NK-92 treated with Interleukin-12 subunit alpha and Interleukin-12 subunit beta, amount 100 ng/mL, for 24 hours (cell line): ENCODE data around the gene PLA2G2C.

Experiments used
- DNase-seq: peaks from one replicate; lab custom pipeline; 2025; lab: John Stamatoyannopoulos, UW

PLA2G2C gene

DNA sequence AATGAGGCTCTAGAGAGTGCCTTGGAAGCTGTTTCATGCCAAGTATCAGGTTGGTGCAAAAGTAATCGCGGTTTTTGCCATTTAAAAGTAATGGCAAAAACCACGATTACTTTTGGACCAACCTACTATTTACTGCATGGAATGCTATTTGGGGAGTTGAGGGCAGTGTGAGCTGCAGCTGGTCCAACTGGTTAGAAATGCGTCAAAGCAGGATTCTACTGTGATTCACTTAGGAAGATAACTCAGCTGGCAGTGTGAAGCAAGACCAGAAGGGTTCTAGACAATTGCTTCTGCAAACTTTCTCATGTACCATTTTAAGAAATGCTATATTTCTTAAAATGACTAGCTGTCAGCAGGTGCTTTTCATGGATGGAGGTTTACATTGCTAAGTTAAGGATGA, 21.2 kb upstream of the PLA2G2C start:
- no peak for DNase-seq

DNA sequence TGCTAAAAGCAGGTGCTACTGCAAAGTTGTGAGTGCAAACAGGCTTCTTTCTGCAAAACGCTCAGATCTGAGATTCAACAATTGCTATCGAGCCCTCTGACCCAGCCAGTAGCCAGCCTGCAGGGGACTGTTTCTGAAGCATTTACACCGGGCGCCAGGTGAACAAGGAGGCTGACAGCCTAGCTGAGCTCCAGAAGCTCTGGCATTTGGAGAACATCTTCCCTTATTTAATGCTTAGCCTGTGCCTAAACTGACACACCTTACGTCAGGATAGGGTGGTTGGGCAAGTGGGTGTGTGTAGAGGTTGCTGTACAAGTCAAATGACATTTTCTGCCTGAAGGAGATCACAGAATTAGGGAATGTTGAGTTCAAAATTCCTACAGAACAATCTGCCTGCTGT, 15.8 kb upstream of the PLA2G2C start:
- DNase-seq = no peak

DNA sequence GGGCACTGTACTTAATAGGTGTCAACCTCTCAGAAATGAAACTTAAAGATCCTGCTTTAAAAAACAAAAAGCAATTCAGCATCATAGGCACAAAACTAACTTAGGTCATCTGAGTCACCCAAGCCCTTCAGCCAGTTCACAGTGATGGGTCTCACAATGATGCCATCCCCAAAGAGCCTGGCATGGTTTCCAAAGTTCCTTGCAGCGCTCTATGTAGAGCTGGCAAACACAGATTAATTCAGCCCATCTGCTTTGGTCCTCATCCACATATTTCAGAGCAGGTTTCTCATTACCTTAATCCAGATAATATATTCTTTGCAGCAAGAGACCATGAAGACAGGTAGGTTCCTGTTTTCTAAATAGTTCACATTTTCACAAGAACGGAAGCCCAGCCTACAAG, 14.6 kb upstream of the PLA2G2C start:
- DNase-seq = no peak

DNA sequence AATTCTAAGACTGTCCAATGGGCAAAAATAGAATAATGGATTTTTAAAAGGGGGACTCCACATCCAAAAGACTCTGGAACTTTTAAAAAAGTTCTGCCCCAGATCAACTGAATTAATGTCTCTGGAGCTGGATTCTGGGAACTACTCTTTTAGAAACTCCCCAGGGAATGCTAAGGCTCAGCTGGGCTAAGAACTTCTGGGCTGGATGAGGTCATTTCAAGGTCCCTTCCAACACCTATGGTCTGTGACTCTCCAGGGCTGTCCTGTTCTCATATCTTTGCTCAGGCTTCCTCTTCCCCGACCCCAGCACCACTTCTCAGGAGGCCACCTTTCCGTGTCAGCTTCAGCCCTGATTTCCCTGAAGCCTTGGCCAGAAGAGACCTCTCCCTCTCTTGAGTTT, 13.5 kb upstream of the PLA2G2C start:
- no peak for DNase-seq

DNA sequence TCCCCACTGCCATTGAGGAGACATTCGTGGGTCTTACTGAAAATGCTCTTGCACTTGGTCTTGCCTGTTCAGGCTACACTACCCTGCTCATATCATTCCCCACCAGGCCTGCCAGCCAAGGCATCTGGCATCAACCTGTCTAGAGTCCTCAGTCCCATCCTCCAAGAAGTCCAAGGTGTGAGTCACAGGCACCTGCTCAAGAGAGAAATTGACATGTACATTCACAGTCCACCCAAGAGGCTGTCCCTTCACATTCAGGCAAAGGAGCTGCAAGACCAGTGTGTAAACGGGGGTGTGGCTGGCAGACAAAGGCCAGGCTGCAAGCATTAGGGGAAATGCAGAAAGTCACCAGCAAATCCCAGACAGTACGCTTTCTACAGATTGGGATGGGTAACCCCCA, 13.1 kb upstream of the PLA2G2C start:
- DNase-seq = no peak

DNA sequence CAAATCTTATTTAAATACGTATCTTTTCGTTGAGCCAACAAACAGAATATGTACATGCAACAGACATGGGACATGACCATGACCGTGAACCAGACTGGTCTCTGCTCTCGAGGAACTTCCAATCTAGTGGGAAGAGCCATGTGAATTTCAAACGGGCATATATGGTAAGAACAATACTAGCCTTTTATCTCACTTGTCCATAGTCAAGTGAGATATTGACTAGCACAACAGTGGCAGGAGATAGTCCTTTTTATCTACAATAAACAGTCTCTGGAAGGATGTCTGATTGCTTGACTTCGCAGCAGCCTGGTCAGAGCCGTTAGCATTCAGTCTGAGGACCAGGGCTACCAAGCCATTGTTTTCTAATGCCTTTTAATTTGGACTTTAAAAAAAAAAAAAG, 12.6 kb upstream of the PLA2G2C start:
- no peak for DNase-seq

DNA sequence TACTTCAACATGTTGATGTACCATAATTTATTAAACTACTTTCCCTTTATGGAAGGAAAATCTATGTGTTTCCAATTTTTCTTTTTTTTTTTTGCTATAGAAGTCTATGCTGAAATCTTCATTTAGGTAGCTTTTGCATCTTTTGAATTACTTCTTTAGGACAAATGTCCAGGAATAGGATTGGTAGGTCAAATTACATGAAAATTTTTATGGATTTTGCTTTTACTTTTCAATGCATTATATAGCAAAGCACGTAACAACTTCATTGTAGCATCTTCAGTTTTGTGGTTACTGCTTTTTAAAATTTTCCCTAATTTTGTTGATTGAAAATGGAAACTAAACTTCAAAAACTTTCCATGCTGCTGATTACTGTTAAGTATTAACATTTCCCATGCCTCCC, 12.0 kb upstream of the PLA2G2C start:
- DNase-seq = no peak

DNA sequence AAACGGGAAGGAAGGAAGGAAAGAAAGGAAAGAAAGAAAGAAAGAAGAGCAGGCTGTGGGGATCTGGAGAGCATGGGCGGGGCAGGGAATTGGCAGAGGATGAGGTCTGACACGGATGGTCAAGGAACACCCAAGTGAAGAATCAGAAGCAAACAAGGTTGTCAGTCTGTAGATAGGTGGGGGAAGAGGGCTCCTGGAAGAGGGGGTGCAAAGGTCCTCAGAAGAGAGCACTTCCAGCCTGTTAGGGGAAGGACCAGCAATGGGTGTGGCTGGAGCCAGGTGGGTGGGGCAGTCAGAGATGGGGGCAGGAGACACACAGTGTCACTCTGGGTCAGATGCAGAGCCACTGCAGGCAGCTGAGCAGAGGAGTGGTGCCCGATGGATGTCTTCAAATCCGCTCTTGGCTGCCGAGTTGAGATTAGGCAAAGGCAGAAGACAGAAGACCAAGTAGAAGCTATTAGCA, 11.0 kb upstream of the PLA2G2C start:
- DNase-seq = no peak

DNA sequence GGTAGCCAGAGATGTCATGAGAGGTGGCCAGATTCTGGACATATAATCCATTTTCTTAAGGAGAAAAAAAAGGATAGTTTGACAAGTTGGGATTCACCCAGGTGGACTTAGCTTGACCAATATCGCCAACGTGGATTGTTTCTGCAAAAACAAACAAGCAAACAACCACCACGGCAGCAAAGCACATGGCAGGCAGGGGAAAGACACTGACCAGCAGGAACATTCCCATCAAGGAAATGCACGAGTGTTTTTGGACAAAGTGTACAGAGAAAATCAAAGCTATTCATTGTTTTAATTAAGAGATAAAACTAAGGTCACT, 9.1 kb upstream of the PLA2G2C start:
- DNase-seq = no peak

DNA sequence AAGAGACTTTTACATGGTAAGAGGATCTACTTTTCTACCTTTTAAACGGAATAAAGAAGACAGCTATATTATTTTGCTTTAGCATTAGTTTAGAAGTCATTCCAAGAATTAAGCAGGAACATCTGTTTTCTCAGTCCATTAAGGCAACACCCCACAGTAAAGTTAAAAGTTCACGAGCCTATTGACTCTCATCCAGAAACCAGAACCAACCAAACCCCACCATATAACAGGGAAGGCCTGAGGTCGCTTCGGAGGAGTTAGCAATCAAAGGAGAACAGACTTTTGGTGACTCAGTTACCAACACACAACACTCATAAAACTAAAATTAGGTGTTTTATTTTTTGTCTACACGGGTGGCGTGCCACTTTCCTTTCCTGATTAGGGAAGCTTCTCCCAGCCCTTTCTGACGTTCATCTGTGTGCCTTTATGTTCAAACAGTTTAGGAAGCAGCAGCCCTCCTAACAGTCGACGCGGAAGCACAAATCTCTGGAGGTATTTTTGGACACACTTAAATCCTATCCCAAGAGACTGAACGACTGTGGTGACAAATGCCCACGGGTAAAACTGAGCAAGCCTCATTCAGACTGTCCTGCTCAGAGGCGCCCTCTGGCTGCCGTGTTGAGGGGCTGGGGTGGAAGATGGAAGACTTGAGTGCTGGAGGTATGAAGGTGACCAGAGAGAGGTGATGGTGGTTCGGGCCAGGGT, 8.6 kb upstream of the PLA2G2C start:
- peak; percentile 41 for DNase-seq

DNA sequence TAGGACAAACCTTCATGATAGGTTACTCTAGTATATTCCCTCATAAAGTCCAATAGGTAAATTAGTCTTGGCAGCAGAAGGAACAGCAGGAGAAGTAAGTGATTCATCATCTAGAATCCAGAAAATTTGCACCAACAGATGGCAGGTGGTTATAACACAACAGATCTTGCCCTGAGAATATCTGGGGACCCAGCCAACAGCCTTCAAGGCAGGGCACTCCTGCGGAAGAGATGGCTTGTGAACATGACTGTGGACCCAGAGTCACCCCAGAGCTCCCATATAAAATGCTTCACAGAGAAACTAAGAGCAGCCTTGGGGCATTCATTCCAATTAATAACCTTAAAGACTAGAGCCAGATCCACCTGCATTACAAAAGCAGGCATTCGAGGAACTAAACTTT, 7.9 kb upstream of the PLA2G2C start:
- DNase-seq = no peak

DNA sequence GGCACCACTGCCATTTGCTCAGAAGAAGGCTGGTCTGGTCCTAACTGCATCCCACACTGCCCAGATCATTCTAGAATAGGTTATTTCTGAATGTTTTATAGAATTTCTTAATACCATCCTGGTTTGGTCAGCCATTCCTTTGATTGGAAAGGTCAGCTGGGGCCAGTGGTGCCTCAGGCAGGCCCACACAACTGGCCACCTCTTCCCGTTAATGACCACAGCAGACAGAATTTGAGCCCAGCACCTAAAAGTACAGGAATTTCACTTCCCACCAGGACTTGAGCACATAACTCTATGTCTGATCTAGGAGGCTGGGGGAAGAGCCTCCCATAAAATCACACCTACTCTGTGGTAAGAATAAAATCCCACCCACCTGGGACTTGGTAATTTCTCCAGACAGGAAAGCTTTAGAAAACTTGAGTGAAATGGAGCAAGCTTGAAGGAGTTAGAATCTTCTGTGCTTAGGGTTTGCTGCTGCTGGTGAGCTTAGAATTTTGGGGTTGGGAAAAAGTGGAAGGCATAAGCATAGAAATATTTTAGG, 6.6 kb upstream of the PLA2G2C start:
- DNase-seq = no peak

DNA sequence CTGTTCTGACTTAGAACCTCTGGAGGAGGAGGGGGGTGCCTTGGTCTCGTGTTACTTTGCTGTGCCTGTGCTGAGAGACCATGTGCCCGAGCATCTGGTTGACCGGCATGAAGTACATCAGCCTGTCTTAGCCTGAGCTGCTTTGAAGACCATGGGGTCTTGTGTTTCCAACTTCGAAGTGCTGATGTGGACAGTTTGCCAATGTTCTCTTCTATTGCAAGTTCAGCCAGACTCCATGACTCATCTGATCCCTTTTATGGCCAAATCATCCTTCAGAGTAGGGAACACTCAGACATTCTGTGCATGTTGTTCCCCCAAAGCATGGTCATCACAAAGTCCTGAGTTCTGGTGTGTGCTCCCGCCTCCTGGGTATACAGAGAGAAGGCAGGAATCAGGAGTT, 6.0 kb upstream of the PLA2G2C start:
- no peak for DNase-seq

DNA sequence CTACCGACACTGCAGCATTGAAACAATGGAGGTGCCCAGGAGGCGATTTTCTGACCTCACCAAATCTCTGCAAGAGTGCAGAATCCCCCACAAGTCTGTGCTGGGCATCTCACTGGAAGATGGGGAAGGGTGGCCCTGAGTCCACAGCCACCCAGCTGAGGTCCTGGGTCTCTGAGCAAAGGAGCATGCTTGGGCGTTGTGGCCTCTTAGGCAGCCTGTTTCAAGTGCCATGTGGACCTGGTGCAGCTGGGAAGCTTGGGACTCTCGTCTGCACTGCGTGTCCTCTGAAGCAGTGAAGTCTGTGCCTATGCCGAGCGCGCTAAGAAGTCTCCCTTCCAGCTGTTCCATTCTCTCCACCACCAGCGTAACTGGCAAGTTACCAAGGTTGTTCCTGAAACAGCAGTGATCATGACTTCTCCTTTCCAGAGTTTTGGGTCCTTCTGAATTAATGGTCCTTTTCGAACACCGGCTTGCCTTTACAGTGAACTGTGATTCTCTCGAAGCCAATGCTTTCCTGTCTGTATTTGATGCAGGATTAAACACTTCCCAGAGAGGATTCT, 5.0 kb upstream of the PLA2G2C start:
- no peak for DNase-seq

DNA sequence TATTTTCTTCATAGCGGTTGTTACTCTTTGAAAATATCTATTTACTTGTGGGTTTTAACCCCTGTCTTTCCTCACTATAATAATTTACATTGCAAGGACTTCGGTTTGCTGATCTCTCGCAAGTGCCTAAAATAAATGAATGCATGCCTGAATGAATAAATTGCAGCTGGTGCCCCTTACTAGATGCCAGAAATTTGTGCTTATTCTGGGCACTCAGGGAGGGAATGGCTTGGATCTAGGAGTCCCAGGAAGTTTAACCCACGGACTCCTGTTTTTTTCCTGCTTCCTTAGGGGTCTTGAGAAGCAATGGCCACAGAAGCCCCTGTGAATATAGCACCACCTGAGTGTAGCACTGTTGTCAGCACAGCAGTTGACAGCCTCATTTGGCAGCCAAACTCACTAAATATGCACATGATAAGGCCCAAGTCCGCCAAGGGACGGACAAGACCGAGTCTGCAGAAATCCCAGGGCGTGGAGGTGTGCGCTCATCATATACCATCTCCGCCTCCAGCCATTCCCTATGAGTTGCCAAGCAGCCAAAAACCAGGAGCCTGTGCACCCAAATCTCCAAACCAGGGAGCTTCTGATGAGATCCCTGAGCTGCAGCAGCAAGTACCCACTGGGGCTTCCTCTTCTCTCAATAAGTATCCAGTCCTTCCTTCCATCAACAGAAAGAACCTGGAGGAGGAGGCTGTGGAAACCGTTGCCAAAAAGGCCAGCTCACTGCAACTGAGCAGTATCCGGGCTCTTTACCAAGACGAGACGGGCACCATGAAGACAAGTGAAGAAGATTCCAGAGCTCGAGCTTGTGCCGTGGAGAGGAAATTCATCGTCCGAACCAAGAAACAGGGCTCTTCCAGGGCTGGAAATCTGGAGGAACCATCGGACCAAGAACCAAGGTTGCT, 4.2 kb upstream of the PLA2G2C start:
- DNase-seq = no peak

DNA sequence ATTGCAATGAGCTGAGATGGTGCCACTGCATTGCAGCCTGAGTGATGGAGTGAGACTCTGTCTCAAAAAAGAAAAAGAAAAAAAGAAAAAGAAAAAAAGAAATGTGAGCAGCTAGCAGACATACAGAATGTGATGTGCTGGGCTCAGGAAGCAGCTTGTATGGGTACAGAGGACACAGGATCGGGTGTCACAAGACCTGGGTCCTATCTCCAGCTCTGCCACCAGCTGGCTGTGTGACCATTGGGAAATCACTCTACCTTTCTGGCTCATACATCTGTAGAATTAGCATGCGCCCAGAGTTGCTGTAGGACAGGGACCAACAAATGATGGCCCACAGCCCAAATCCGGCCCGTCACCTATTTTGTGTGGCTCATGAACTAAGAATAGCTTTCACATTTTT, 3.3 kb upstream of the PLA2G2C start:
- no peak for DNase-seq

DNA sequence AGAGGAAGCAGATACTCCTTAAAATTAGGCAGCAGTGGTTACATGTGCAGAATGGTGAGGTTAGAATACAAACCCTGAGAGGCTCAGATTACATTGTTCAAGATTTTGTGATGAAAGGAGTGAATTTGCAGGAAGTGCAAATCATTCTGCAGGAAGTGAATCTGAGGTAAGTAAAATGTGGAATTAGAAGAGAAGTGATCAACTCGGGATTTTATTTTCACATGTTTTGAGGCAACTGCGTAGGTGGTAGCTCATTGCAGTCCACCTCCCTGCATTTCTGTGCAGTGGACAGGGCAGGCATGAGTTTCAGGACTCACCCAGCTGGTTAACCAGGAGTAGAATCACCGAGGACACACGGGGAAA, 2.1 kb upstream of the PLA2G2C start:
- DNase-seq = no peak

DNA sequence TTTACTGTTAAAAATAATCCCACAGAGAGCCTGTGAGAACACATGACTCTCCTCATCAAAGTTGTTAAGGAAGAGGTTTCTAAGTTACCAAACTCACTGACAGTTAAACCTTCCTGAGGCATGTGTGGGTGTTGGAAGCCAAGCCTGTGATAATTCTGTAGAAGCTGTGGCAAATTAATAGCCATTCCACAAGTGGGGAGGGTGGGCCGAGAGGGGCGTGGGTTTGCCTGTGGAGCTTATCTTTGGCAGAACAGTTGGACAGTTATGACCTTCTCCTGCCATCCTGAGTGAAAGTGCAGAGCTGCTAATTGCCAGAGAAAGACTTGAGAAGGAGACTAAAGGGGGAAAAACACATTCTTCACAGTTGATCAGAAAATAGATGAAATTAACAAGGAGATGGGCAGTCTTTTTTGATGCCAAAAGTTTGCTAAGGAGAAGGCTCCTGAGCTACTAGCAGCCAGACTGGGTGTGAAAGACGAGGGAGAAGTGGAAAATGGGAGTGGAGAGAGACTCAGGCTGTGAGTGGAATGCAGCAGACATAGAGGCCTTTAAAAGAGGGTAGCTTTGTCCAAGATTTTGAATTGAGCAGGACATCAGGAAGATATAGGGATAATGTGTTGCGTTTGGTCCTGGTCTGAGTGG, 1.6 kb upstream of the PLA2G2C start:
- DNase-seq = no peak

DNA sequence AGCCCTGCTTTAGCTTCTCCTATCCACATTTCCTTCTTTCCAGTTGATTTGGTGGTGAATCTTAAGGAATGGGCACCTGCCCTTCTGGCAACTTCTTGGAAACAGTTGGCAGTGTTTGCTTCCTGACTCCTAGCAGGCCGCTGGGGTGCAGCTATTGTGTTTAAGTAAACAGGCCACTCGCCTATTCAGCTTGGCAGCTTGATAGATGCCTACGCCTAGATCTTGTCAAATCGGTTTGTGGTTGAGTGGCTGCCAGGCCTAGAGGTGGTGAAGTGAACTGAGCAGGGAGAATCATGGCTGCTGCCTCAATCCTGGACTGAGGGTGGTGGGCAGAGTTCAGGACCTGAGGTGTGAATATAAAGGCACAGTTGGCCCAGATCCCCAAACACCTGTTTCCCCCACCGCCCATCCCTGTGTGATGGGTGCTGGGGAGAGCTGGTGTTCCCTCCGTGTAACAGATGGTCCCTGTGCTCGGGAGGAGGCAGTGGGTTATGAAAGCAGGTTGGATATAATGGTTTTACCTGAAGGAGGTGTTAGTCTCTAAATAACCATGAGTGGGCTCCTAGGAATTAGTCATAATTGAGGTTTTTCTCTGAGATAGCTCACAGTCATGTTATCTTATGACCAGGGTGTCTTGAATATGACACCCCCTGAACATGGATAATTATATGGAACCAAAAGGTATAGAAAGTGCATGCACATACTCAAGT, 940 bp upstream of the PLA2G2C start:
- no peak for DNase-seq

DNA sequence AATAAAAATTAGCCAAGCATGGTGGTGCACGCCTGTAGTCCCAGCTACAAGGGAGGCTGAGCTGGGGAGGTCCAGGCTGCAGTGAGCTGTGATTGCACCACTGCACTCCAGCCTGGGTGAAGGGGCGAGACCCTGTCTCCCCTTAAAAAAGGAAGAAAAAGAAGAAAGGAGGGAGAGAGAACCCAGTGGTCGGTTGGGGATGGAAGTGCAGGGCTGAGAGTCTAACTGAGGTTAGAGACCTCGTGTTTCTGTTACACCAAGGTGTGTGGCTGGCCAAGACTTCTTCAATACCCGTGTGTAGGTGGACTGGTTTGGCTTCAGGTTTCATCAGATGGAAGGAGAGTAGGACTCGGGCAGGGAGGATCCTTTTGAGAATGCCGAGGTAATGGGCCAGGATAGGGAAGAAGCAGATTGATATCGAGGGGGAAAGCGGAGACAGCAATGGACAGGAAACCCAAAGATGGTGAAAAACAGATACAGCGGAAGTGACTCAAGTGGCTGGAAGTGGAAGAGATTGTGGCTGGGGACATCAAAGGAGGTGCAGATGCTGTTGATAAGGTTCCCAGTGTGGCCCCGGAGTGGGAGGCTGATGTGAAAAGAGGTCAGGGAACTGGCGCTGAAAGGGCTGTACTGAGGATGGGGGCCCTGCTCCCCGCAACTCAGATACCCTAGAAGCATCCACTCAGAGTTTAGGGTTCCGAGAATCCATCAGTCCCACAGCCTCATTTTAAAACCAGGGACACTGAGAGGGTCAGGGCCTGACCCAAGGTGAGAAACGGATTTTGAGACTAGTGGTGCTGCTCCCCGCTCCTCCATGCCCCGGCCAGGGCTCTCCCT, 1.1 kb downstream of the PLA2G2C start:
- no peak for DNase-seq

DNA sequence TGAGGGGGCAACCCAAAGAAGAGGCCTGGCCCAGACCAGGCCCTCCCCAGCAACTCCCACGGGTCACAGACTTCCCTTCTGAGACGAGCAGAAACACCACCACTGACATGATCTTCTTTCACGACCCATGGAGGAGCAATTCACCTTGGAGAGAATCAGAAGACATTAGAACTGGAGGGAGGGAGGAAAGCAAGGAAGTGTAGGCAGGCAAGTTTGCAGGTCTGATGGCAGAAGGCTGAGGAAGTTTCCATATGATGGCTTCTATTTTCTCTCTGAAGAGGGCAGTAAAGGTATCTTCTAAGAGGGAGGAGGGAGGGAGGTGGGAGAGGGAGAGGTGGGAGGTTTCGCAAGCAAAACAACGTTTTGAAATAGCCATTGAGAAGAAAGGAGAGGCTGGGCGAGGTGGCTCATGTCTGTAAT, 1.8 kb downstream of the PLA2G2C start:
- DNase-seq = no peak
